Spinal cord (tissue), 10 donors: ENCODE results near the gene MSMB. TPM values are rescaled to one million over a fixed set of nuclear protein-coding genes. Genes with fewer than 3 reads are reported as not detected.
"Not testable (repeated sequence)": the region's sequence is repeated elsewhere in the genome, so short reads cannot be mapped to it uniquely, and the experiment has no call there.

Source experiments
- DNase-seq, 6 donors: peaks; one replicate each; pipeline versions ENCODE4 v3.0.0 to v3.0.0-alpha.2; 2013 to 2015; ENCODE audit warnings: low spot score in 6 of 6, low read depth in 4 of 6
- H3K27ac ChIP-seq: one replicate; pipeline ENCODE4 v1.5.1; 2013; ENCODE audit warnings: low read depth, low read length, control low read depth
- H3K27me3 ChIP-seq: one replicate; pipeline ENCODE4 v1.6.1; 2013; ENCODE audit warnings: low read length; ENCODE audit not compliant: control insufficient read depth, insufficient read depth
- H3K36me3 ChIP-seq: one replicate; pipeline ENCODE4 v1.6.1; 2013; ENCODE audit warnings: low read length; ENCODE audit not compliant: control insufficient read depth, insufficient read depth
- H3K4me1 ChIP-seq: one replicate; pipeline ENCODE4 v1.6.1; 2013; ENCODE audit warnings: low read length; ENCODE audit not compliant: control insufficient read depth, insufficient read depth
- H3K4me3 ChIP-seq: one replicate; pipeline ENCODE4 v1.5.1; 2013; ENCODE audit warnings: low read depth, low read length, control low read depth
- H3K9me3 ChIP-seq: one replicate; pipeline ENCODE4 v1.6.1; 2013; ENCODE audit warnings: low read length; ENCODE audit not compliant: control insufficient read depth, insufficient read depth
- WGBS: methylation state at CpG from one replicate; pipeline ENCODE4 v1.1.5; 2013; ENCODE audit warnings: missing lambda C conversion rate; ENCODE audit not compliant: insufficient coverage; 5-methylcytosine and 5-hydroxymethylcytosine counted together
- polyA plus RNA-seq, 2 donors: library from polyadenylated mRNA; unstranded; fragments of 120-200 nt; gene quantifications; one replicate each; pipeline ENCODE4 v1.2.1, GENCODE V29; 2013; ENCODE audit not compliant: insufficient read length in 2 of 2
- total RNA-seq, 2 donors: library from RNA; depleted of rRNA in 1 of 2; stranded (reverse); fragments of 120-200 nt in 1 of 2; fragments of >200 nt in 1 of 2; gene quantifications; one replicate each; pipeline versions ENCODE4 v1.2.3 to v1.2.4, GENCODE V29; 2013 to 2014
- donor health status: healthy.

MSMB gene
- total and polyA plus RNA-seq, 4 donors, result not detected

DNA sequence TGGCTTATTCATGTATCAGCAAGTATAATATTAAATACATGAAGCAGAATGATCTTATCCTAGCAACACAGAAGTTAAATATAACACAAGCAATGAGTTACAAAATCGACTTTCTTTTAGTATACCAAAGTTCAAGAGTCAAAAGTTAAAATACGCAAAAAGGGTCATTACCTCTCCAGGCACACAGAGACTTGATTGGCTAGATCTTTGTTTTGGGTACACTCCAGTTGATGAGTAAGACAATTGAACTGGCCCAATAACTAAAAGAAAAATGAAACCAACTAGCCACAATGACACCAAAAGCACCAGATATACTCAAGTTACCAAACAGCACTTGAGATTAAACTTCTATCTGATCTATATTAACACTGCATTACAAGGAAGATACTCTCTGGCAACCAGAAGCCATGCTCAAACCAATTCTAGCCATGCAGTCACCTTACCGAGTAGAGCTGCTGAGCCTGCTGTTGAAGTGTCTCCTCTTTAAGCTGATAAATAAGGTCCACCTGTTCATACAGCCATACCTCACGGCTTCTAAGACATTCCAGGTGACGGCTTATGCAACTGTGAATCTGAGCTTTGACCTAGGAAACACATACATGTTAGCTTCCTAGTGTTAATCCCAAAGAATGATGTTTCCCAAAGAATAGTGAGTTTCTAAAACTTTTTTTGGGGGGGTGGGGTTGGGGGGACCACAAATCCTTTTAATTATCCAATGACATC, 31.2 kb downstream of the MSMB start:
- Histone ChIP-seq H3K4me3 (no peak overlapping the region), H3K27ac (no peak overlapping the region), H3K9me3 (no peaks in the 10 kb centered on the region), H3K27me3 (no peaks in the 10 kb centered on the region), H3K4me1 (peaks cover 2% of the 10 kb centered on the region), H3K36me3 (peaks cover 29% of the 10 kb centered on the region)
- DNase-seq, result no peak
- 100% methylated on average over 1 of the region's 5 CpGs for WGBS

DNA sequence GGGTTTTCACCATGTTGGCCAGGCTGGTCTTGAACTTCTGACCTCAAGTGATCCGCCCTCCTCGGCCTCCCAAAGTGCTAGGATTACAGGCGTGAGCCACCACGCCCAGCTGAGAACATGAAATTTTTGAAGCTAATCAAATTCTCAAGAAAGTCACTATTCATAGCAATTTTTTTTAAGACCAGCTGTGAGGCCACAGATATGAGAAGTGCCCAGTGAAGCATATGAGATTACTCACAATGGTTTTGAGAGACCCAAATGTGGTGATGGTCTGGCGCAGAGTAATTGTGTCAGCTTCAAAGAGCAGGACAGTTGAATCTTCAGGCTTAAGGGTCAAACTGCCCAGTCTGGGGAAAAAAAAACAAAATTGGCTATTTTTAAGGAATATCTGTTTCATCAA, 31.9 kb downstream of the MSMB start:
- no peaks in the 10 kb centered on the region for H3K4me1 ChIP-seq
- H3K9me3 ChIP-seq, result no peaks in the 10 kb centered on the region
- H3K27me3 ChIP-seq, result no peaks in the 10 kb centered on the region
- DNase-seq, result no peak
- WGBS, result no CpG with 5 or more reads among the region's 5 CpGs
- H3K27ac ChIP-seq, result no peak overlapping the region
- H3K4me3 ChIP-seq, result no peak overlapping the region
- H3K36me3 ChIP-seq, result peaks cover 31% of the 10 kb centered on the region

DNA sequence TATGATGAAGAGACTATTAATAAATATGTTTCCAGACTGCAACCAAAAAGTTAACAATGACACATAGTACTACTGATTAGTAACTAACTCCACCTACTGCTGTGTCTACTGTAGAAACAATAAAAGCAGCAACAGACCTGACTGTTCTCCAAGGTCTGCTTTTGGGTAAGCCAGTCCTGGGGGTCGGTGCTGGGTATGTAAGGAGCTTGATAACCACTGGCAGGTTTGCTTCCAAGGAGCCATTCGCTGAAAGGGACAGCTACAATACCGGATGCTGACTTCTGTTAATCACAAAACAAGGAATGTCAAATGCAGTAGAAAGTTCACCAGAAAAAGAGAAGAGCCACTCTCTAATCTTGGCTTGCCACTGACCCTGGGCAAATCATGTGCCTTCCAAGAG, 33.3 kb downstream of the MSMB start:
- H3K9me3 ChIP-seq, result no peaks in the 10 kb centered on the region
- no peak overlapping the region for H3K4me3 ChIP-seq
- 80% methylated on average over 2 of the region's 3 CpGs for WGBS
- no peak for DNase-seq
- H3K27me3 ChIP-seq, result no peaks in the 10 kb centered on the region
- H3K27ac ChIP-seq, result no peak overlapping the region
- no peaks in the 10 kb centered on the region for H3K4me1 ChIP-seq
- peaks cover 40% of the 10 kb centered on the region for H3K36me3 ChIP-seq

DNA sequence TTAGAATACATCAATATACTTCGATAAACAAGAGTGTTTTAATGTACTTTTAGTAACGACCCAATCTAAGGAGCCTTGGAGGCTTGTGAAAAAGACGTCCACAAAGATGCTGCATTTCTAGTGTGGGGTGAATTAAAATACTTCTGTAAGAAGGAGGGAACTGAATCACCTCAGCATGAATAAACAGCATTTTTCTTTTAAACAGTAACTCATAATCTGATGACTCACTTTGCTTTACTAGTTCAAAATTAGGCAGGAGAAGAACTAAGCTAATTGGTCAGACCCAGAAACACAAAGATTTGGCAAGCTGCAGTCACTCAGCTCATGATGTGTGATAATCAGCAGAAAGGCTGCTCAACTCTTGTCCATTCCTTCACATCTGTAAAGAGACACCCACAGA, 39.9 kb downstream of the MSMB start:
- WGBS, result no CpG with 5 or more reads among the region's 3 CpGs
- no peak overlapping the region for H3K27ac ChIP-seq
- peaks cover 50% of the 10 kb centered on the region for H3K36me3 ChIP-seq
- no peaks in the 10 kb centered on the region for H3K9me3 ChIP-seq
- no peak for DNase-seq
- H3K4me1 ChIP-seq, result no peaks in the 10 kb centered on the region
- H3K4me3 ChIP-seq, result no peak overlapping the region
- H3K27me3 ChIP-seq, result no peaks in the 10 kb centered on the region

DNA sequence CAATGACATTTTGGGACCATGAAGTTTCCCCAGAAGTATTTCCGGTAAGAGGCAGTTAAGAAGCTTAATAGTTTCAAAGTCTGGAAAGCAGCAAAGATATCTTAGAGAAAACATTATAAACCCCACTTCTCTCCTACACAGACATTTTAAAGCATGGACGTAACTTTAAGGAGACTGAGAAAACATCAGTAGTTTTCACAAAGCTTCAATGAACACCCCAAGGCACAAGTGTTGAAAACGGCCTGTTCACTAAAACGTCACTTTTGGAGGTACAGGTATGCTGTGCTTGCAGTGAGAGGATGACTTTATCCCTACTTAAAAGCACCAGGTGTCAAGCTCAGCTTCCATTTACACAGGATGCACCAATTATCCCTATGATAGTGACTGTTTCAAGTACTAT, 40.7 kb downstream of the MSMB start:
- WGBS, result no CpG with 5 or more reads among the region's 4 CpGs
- Histone ChIP-seq H3K4me3 (no peak overlapping the region), H3K36me3 (peaks cover 46% of the 10 kb centered on the region), H3K27me3 (no peaks in the 10 kb centered on the region), H3K27ac (no peak overlapping the region), H3K4me1 (no peaks in the 10 kb centered on the region), H3K9me3 (no peaks in the 10 kb centered on the region)
- no peak for DNase-seq

DNA sequence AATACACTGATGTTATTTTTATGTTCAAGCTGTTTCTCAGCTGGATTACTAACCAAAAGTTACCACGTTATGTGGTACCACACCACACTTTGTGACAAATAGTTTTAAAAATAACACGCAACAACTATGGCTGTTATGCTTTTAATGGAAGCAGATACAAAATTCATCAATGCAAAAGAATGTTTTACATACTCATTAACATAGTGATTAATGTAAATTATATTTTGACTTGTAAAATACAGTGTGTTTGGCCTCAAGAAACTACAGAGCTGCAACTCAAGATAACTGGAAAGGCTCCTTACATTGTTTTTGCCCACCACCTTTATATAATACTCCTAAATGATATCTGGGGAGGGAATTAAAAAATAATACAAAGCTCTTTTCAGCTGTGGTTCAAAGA, 41.1 kb downstream of the MSMB start:
- Histone ChIP-seq H3K27me3 (no peaks in the 10 kb centered on the region), H3K36me3 (peaks cover 44% of the 10 kb centered on the region), H3K4me1 (no peaks in the 10 kb centered on the region), H3K27ac (no peak overlapping the region), H3K9me3 (no peaks in the 10 kb centered on the region), H3K4me3 (no peak overlapping the region)
- no peak for DNase-seq
- no CpG with 5 or more reads among the region's 2 CpGs for WGBS

DNA sequence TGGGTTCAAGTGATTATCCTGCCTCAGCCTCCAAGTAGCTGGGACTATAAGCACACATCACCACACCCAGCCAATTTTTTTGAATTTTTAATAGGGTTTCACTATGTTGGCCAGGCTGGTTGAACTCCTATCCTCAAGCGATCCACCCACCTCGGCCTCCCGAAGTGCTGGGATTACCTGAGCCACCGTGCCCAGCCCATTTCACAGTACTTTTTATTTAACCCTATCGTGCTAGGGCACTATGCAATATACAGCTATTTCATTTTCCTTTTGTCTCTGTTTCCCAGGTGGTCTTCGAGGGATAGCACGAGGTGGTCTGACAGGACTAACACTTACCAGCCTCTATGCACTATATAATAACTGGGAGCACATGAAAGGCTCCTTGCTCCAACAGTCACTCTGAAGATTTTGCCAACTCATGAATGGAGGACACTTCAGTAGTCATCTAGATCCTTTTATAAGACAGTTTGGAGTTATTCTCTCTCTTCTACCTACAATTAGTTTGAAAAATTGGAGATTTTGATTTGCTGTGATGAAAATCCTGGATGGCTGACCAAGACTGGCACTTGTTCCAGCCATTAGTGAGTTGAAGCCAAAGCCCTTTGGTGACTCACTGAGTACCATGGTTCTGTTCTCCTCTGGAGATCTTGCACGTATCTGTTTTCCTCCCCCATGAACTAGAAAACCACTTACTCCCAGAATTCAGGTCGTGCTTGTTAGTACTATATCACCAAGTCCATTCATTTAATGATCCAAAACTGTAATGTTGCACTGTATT, 43.0 kb downstream of the MSMB start:
- H3K4me1 ChIP-seq, result no peaks in the 10 kb centered on the region
- no peak for DNase-seq
- 97% methylated on average over 6 of the region's 9 CpGs for WGBS
- no peaks in the 10 kb centered on the region for H3K27me3 ChIP-seq
- H3K36me3 ChIP-seq, result peaks cover 36% of the 10 kb centered on the region
- no peak overlapping the region for H3K4me3 ChIP-seq
- H3K9me3 ChIP-seq, result no peaks in the 10 kb centered on the region
- H3K27ac ChIP-seq, result no peak overlapping the region

DNA sequence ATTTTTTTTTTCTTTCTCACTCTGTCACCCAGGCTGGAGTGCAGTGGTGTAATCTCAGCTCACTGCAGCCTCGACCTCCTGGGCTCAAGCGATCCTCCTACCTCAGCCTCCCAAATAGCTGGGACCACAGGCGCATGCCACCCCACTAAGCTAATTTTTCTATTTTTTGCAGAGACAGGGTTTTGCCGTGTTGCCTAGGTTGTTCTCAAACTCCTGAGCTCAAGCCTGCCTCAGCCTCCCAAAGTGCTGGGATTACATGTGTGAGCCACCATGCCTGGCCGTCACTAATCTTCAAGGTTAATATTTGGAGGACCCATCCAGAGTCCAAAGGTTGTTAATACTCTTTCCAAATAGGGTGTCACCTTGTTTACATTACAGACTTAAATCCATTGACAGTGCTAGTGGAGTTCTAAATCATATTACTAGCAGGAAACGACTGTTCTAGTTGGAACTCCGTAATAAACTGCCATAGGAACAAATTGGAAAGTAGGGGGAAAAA, 43.8 kb downstream of the MSMB start:
- H3K36me3 ChIP-seq, result peaks cover 32% of the 10 kb centered on the region
- WGBS, result 90% methylated on average over 5 of the region's 7 CpGs
- H3K4me3 ChIP-seq, H3K9me3 ChIP-seq, H3K4me1 ChIP-seq, H3K27ac ChIP-seq, DNase-seq, H3K27me3 ChIP-seq: not testable (repeated sequence)

DNA sequence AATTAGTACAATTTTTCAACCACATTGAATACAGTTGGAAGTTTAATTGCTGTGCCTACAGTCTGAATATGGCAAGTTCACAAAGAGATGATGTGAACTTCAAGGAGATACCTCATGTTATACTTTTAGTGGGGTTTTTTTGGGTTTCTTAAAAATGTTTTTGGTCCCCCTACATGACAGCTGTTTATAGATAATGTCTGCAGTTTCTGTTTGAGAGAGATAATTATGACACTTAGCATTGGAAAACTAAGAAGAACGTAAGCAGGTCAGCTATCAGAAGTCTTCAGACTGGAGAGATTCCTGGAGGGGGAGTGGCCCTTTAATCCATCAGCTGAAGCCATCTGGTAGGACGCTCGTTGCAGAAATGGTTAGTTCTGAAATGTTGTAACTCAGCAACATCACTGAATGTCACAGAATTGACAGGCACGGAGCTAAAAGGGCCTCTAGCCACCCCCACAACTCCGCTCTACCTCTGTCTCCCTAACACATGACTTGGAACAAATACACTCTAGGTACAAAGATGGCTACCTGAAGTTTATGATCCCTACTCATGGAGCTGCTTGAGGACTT, 44.8 kb downstream of the MSMB start:
- Histone ChIP-seq H3K9me3 (no peaks in the 10 kb centered on the region), H3K36me3 (peaks cover 32% of the 10 kb centered on the region), H3K27me3 (no peaks in the 10 kb centered on the region), H3K27ac (no peak overlapping the region), H3K4me3 (no peak overlapping the region), H3K4me1 (no peaks in the 10 kb centered on the region)
- no peak for DNase-seq
- WGBS, result 86% methylated on average over 3 of the region's 5 CpGs
